BLaER1 (cell line): ENCODE results near the gene SDK1.
A peak's percentile ranks its signal among the peaks of the same experiment; 100 is the strongest.

Source experiments
- H3K27ac ChIP-seq: shearing (Covaris generic); formaldehyde crosslinking; 2 replicates; pipeline ENCODE4 v1.8.1; 2022
- H3K27me3 ChIP-seq: shearing (Covaris generic); formaldehyde crosslinking; 2 replicates; pipeline ENCODE4 v1.8.1; 2022
- H3K36me3 ChIP-seq: shearing (Covaris generic); formaldehyde crosslinking; 2 replicates; pipeline ENCODE4 v1.8.1; 2022
- H3K4me1 ChIP-seq: shearing (Covaris generic); formaldehyde crosslinking; 2 replicates; pipeline ENCODE4 v1.8.1; 2022
- H3K4me2 ChIP-seq: shearing (Covaris generic); formaldehyde crosslinking; 2 replicates; pipeline ENCODE4 v1.8.1; 2022
- H3K4me3 ChIP-seq: shearing (Covaris generic); formaldehyde crosslinking; 2 replicates; pipeline ENCODE4 v1.8.1; 2022
- H3K9ac ChIP-seq: shearing (Covaris generic); formaldehyde crosslinking; 2 replicates; pipeline ENCODE4 v1.8.1; 2022
- H3K9me3 ChIP-seq: shearing (Covaris generic); formaldehyde crosslinking; 2 replicates; pipeline ENCODE4 v1.8.1; 2022
- H4K20me1 ChIP-seq: shearing (Covaris generic); formaldehyde crosslinking; 2 replicates; pipeline ENCODE4 v1.8.1; 2022
- Cebpa-rat ChIP-seq: shearing (Covaris generic); IDR thresholded peaks from 2 replicates; pipeline ENCODE4 v1.8.1; 2022

The SDK1 gene

DNA sequence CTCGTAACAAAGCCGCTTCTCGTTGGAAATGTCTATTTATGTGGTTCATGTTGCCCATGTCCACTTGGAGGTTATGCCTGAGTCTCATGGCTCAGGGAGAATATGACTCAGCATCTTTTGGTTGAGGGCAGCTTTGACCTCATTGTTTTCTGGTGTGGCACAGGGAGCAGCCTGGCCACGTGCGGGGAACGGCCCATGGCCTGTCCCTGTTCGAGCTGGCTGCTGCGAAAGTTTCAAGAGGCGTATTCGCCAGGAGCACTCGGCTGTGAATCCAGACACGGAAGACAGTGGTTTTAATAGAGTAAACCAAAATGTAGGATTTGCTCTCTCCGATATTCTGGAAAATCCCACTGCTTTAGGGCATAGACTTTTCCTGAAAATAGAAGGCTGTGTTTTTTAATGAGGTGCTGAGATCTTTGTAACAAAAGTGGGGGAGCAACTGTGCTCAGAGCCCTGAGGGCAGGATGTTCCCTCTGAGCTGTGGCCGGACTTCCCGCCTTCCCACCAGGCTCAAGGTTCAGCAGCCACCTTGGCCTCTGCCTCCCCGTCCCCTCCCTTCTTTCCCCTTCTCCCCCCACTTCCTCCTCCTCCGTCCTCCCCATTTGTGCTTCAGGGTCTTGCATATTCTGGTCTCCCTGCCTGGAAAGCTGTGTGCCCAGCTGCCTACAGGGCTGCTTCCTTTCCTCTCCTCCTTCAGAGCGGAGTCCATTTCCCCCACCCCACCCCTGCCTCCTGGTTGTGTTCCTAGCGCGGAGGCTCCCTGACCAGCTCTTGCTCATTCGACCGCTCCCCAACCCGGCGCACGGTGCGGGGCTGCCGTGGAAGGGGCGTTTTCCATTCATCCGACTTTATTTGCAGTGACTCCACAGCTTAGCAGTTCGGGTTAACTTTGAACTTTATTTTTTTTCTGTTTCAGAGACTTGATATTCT, 642.0 kb downstream of the SDK1 start:
- no peak overlapping the region for H3K4me3 ChIP-seq
- no peaks in the 10 kb centered on the region for H3K36me3 ChIP-seq
- no peak overlapping the region for H3K27ac ChIP-seq
- H3K9ac ChIP-seq: no peak overlapping the region
- peaks cover 13% of the 10 kb centered on the region for H3K9me3 ChIP-seq
- peaks cover 20% of the 10 kb centered on the region for H3K4me1 ChIP-seq
- no peak for TF ChIP-seq Cebpa-rat
- H4K20me1 ChIP-seq: no peaks in the 10 kb centered on the region
- H3K4me2 ChIP-seq: no peak overlapping the region
- H3K27me3 ChIP-seq: no peaks in the 10 kb centered on the region

DNA sequence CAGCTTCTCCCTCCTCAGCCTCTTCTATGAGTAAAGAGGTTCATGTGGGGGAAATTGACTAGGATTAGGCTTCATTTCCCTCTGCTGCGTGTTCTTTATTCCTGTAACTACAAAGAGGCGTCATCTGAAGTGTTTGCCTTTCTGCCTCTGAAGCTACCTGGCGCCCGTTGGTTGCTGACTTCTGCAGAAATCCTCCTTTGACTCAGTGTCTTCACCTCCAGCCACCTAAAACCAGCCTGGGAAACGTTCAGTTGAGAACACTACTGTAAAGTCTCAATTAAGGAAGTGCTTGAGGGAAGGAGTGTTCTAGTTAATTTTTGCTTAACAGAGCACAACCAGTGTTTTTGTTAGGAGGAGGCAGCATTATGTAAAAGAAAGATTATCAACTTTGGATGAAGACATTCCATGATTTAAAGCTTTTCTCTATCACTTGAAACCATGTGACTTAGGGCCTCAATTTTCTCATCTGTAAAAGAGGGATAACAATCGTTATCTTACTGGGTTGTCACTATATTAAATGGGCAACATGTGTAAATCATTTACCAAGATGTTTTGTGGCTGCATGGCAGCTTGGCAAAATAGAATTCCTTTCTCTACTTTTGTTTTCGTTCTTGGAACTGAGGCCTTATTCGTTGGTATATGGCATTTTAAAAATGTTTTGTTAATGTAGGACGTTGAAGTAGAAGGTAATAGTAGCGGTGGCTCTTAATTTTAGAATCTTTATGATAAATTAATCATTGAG, 642.9 kb downstream of the SDK1 start:
- no peaks in the 10 kb centered on the region for H4K20me1 ChIP-seq
- H3K27ac ChIP-seq: no peak overlapping the region
- H3K27me3 ChIP-seq: no peaks in the 10 kb centered on the region
- H3K4me3 ChIP-seq: no peak overlapping the region
- H3K4me2 ChIP-seq: no peak overlapping the region
- peaks cover 13% of the 10 kb centered on the region for H3K9me3 ChIP-seq
- TF ChIP-seq Cebpa-rat: no peak
- peaks cover 20% of the 10 kb centered on the region for H3K4me1 ChIP-seq
- H3K9ac ChIP-seq: no peak overlapping the region
- no peaks in the 10 kb centered on the region for H3K36me3 ChIP-seq

DNA sequence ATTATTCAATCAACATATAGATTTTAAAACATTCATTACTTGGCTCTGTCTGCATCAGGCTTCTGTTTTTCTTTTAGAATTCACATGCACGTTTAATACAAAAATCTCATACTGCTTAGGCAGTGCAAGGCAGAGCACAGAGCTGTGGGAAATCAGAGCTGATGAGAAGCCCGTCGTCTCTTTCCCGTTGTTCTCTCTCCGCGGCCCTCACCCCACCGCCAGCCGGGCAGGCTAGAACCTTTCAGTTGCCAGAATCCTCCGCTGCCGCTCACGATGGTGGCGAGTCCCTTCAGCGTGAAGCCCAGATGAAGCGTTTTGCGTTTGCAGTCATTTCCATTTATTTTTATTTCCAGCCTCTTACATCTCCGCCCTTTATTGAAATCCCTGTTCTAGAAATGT, 648.2 kb downstream of the SDK1 start:
- no peaks in the 10 kb centered on the region for H3K27me3 ChIP-seq
- H3K4me3 ChIP-seq: no peak overlapping the region
- H3K9ac ChIP-seq: no peak overlapping the region
- no peak overlapping the region for H3K4me2 ChIP-seq
- TF ChIP-seq Cebpa-rat: no peak
- H3K36me3 ChIP-seq: no peaks in the 10 kb centered on the region
- H4K20me1 ChIP-seq: no peaks in the 10 kb centered on the region
- no peak overlapping the region for H3K27ac ChIP-seq
- H3K4me1 ChIP-seq: peaks cover 15% of the 10 kb centered on the region
- H3K9me3 ChIP-seq: peaks cover 13% of the 10 kb centered on the region

DNA sequence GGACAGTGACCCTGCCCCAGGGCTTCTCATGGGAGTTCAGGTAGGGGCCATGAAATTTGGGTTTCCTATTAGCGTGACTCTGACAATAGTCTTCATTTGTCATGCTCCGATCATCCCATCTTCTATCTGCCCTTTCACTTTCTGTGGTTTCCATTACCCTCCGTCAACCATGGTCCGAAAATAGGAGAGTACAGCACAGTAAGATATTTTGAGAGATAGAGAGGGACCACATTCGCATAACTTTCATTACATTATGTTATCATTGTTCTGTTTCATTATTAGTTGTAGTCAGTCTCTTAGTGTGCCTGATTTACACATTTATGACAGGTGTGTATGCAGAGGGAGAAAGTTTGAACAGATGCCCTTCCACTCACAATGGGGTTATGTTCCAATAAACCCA, 649.2 kb downstream of the SDK1 start:
- H4K20me1 ChIP-seq: no peaks in the 10 kb centered on the region
- no peak overlapping the region for H3K27ac ChIP-seq
- H3K4me2 ChIP-seq: no peak overlapping the region
- no peaks in the 10 kb centered on the region for H3K36me3 ChIP-seq
- H3K4me3 ChIP-seq: no peak overlapping the region
- no peaks in the 10 kb centered on the region for H3K27me3 ChIP-seq
- H3K9me3 ChIP-seq: peaks cover 6% of the 10 kb centered on the region
- peaks cover 22% of the 10 kb centered on the region for H3K4me1 ChIP-seq
- H3K9ac ChIP-seq: no peak overlapping the region
- TF ChIP-seq Cebpa-rat: no peak

DNA sequence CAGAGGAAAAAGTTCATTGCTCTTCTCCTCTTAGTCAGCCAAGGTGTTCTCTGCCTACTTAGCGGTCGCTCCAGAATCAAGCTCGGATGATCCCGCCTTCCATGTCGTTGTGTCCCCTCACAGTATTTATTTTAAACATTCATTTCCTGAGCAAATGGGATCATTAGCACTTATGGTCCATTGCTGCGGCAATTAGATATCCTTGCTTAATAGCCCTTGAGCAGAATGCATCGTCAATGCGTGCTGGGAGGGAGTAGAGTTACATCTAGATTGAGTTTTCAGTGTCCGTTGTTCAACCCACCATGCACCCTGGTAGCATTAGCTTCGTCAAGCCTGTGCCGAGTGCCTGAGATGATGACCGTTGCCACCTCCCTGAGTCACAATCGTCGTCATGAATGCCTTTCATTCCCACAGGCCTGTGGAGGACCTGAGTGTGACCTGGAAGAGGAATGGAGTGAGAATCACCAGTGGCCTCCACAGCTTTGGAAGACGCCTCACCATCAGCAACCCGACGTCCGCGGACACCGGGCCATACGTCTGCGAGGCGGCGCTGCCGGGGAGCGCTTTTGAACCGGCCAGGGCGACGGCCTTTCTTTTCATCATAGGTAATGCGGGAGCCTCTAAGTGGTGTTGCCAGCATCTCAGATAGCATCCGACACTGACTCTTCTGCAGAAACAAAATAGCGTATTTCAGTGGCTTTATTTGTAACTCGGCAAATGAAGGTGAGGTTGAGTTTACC, 650.4 kb downstream of the SDK1 start:
- Histone ChIP-seq H4K20me1 (no peaks in the 10 kb centered on the region), H3K27me3 (no peaks in the 10 kb centered on the region), H3K4me2 (no peak overlapping the region), H3K4me1 (peaks cover 32% of the 10 kb centered on the region), H3K9ac (no peak overlapping the region), H3K9me3 (no peaks in the 10 kb centered on the region), H3K4me3 (no peak overlapping the region), H3K36me3 (no peaks in the 10 kb centered on the region), H3K27ac (no peak overlapping the region)
- TF ChIP-seq Cebpa-rat: no peak

DNA sequence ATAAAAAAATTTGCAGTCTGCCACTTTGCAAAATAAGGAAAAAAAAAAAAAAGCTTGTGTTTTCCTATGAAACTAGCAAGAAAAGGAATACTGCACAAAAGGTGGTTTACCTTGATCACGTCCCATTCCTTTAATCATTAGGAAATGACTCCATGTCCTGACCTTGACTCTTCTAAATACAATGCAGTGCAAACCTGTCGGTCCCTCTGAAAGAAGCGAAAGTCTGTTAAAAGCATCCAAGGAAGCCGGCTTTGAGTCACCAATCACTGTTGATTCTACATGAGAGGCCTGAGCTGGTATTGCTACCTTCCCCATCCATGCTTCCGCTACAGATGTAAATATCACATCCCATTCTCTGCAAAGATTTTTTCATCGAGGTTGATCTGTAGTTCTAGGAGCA, 652.1 kb downstream of the SDK1 start:
- no peak overlapping the region for H3K27ac ChIP-seq
- no peak for TF ChIP-seq Cebpa-rat
- H3K4me2 ChIP-seq: no peak overlapping the region
- H3K36me3 ChIP-seq: no peaks in the 10 kb centered on the region
- H3K4me3 ChIP-seq: no peak overlapping the region
- no peaks in the 10 kb centered on the region for H3K9me3 ChIP-seq
- no peaks in the 10 kb centered on the region for H3K27me3 ChIP-seq
- no peak overlapping the region for H3K9ac ChIP-seq
- H4K20me1 ChIP-seq: no peaks in the 10 kb centered on the region
- H3K4me1 ChIP-seq: peaks cover 34% of the 10 kb centered on the region

DNA sequence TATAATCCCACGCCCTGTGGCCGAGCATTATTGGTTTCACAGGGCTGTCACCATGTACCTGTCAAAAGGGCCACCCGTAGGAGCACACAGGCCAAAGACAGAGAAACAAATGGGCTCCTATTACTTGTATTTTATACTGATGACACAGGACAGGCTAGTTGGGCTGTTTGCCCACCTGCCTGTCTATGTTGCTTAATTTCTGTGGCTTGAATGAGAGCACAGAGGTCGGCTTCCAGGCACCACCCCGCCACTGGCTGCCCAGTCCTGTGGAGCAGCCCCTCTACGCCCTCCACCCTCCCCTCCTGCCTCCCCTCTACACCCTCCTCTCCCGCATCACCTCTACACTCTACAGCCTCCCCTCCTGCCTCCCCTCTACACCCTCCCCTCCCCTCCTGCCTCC, 652.9 kb downstream of the SDK1 start:
- TF ChIP-seq Cebpa-rat: no peak
- H3K27ac ChIP-seq: no peak overlapping the region
- no peaks in the 10 kb centered on the region for H3K36me3 ChIP-seq
- peaks cover 34% of the 10 kb centered on the region for H3K4me1 ChIP-seq
- H3K9ac ChIP-seq: no peak overlapping the region
- no peak overlapping the region for H3K4me2 ChIP-seq
- no peaks in the 10 kb centered on the region for H3K27me3 ChIP-seq
- no peak overlapping the region for H3K4me3 ChIP-seq
- H3K9me3 ChIP-seq: no peaks in the 10 kb centered on the region
- no peaks in the 10 kb centered on the region for H4K20me1 ChIP-seq

DNA sequence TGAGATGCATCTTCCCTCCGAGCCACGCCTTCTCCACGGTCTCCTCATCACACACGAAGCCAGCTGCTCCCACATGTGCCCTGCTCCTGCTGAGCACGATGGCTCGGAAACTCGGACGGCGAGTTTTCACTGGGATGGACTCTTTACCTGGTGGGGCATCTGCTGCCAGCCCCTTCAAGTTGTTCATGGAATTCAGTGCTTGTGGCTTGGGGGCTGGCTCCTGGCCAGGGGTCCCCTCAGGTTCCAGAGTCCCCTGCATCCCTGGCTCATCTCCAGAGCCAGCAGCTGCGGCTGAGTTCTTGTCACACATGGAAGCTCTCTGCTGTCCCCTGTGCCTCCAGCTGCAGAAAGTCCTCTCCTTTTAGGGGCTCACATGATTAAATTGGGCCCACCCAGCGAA, 654.0 kb downstream of the SDK1 start:
- Histone ChIP-seq H3K4me2 (peak overlapping the region; percentile 62), H3K9me3 (no peaks in the 10 kb centered on the region), H3K27ac (peak overlapping the region; percentile 11; the same call in 1 of the 2 replicates), H4K20me1 (no peaks in the 10 kb centered on the region), H3K4me1 (peaks cover 34% of the 10 kb centered on the region), H3K9ac (no peak overlapping the region), H3K36me3 (no peaks in the 10 kb centered on the region), H3K27me3 (no peaks in the 10 kb centered on the region), H3K4me3 (no peak overlapping the region)
- no peak for TF ChIP-seq Cebpa-rat

DNA sequence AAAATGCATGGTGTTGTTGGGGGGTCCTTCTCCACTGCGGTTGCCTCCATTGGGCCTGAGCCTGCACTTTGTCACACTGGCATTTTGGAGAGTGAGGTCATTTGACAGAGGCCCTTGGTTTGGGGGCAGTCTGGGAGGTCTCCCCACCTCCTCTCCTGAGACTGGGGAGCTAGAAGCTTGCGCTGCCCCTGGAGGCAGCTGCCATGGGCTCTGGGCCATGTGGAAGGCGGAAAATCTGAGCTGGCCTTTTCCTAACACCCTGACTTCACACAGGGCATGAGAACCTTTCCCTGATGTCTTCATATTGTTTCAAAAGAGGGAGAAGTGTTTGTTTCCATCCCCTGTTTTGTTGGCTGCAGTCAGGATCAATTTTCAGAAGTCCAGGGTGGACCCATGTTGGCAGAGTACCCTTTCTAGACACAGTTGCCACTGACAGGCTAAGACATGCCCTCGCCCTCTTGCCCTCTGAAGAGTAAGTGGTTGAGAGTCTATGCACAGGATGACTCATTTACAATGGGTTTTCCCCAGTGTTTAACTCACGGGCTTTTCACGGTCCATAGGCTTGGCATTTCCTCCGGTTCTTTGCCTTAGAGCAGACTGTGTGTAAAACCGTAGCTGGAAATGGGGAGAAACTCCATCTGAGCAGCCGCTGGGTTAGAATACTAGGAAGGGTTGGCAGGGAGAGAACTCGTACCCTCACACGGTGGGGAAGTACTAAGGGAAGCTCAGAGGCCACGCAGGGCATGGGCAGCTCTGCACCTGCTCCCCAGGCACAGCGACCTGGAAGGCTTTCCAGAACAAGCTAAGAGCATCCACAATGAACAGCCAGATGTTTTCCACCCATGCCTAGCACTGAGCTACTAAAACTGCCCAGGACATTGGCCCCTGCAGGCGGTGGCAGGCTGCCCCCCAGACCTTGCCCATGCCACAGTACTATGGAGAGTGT, 655.0 kb downstream of the SDK1 start:
- H3K4me2 ChIP-seq: peak overlapping the region; percentile 62
- no peaks in the 10 kb centered on the region for H4K20me1 ChIP-seq
- H3K27ac ChIP-seq: peak overlapping the region; percentile 11; the same call in 1 of the 2 replicates
- no peaks in the 10 kb centered on the region for H3K27me3 ChIP-seq
- no peak for TF ChIP-seq Cebpa-rat
- H3K36me3 ChIP-seq: no peaks in the 10 kb centered on the region
- no peaks in the 10 kb centered on the region for H3K9me3 ChIP-seq
- H3K9ac ChIP-seq: no peak overlapping the region
- H3K4me1 ChIP-seq: peaks cover 34% of the 10 kb centered on the region
- no peak overlapping the region for H3K4me3 ChIP-seq
